OCI-LY7 (cell line): ENCODE data around the gene C1orf56. TPM values are rescaled to one million over a fixed set of nuclear protein-coding genes. Genes with fewer than 3 reads are reported as not detected.

Source experiments
- BruUV-seq: library from RNA; stranded (reverse); fragments of 400-500 nt; replicated peaks from 2 replicates; lab custom pipeline; 2021; lab: Mats Ljungman, UMichigan
- CTCF ChIA-PET: fragments of 300-600 bp; sonication (Branson Sonifier 250); formaldehyde crosslinking; loops from one replicate; lab custom pipeline; 2022; ENCODE audit warnings: antibody characterized with exemption; ENCODE audit not compliant: unreplicated experiment; lab: Charles Lee
- POLR2A ChIA-PET: fragments of 300-600 bp; sonication (Branson Sonifier 250); formaldehyde crosslinking; loops from one replicate; lab custom pipeline; 2022; ENCODE audit warnings: antibody characterized with exemption; lab: Charles Lee
- DNase-seq: peaks from one replicate; pipeline ENCODE4 v3.0.0-alpha.2; 2015; ENCODE audit warnings: low spot score
- H2AFZ ChIP-seq: fragments of 200-600 bp; sonication (generic), shearing (Covaris generic); 2 replicates; pipeline ENCODE4 v1.6.1; 2014; ENCODE audit warnings: mild to moderate bottlenecking, antibody characterized with exemption, low read length, moderate library complexity
- H3K27ac ChIP-seq: fragments of 200-600 bp; sonication (generic); 2 replicates; pipeline ENCODE4 v1.5.1; 2014; ENCODE audit warnings: mixed run types, low read depth, mild to moderate bottlenecking, moderate library complexity, low read length, inconsistent platforms; ENCODE audit not compliant: poor library complexity, severe bottlenecking
- H3K36me3 ChIP-seq: fragments of 200-600 bp; sonication (generic); 2 replicates; pipeline ENCODE4 v1.6.1; 2014; ENCODE audit warnings: mild to moderate bottlenecking, antibody characterized with exemption, low read length, moderate library complexity, mixed read lengths; ENCODE audit not compliant: insufficient read depth
- H3K4me1 ChIP-seq: fragments of 200-600 bp; sonication (generic); 2 replicates; pipeline ENCODE4 v1.5.1; 2014; ENCODE audit warnings: mild to moderate bottlenecking, low read length; ENCODE audit not compliant: insufficient read depth, poor library complexity, severe bottlenecking
- H3K4me2 ChIP-seq: fragments of 200-600 bp; sonication (generic); 2 replicates; pipeline ENCODE4 v1.6.1; 2014; ENCODE audit warnings: mild to moderate bottlenecking, low read length
- H3K4me3 ChIP-seq: fragments of 200-600 bp; sonication (generic); 2 replicates; pipeline ENCODE4 v1.5.1; 2014; ENCODE audit warnings: mild to moderate bottlenecking, low read depth, low read length; ENCODE audit not compliant: poor library complexity, severe bottlenecking
- H3K79me2 ChIP-seq: fragments of 200-600 bp; sonication (generic); 2 replicates; pipeline ENCODE4 v1.6.1; 2016; ENCODE audit warnings: low read depth, mild to moderate bottlenecking, low read length, moderate library complexity, mixed read lengths; ENCODE audit not compliant: insufficient read depth
- H3K9me2 ChIP-seq: fragments of 200-600 bp; sonication (generic); 2 replicates; pipeline ENCODE4 v1.6.1; 2016; ENCODE audit warnings: mild to moderate bottlenecking, low read length, mixed read lengths; ENCODE audit not compliant: insufficient read depth
- H3K9me3 ChIP-seq: fragments of 200-600 bp; sonication (generic); 2 replicates; pipeline ENCODE4 v1.6.1; 2014; ENCODE audit warnings: mild to moderate bottlenecking, mixed run types, low read length, mixed read lengths
- H4K20me1 ChIP-seq: fragments of 200-600 bp; sonication (generic); 2 replicates; pipeline ENCODE4 v1.6.1; 2014; ENCODE audit warnings: mild to moderate bottlenecking, antibody characterized with exemption, low read length, moderate library complexity, mixed read lengths; ENCODE audit not compliant: insufficient read depth
- CTCF ChIP-seq: fragments of 200-600 bp; sonication (generic); conservative IDR thresholded peaks from 2 replicates; pipeline ENCODE4 v1.5.1; 2014; ENCODE audit warnings: mild to moderate bottlenecking, antibody characterized with exemption, low read length, moderate library complexity, mixed read lengths
- EZH2phosphoT487 ChIP-seq: fragments of 200-600 bp; sonication (generic); IDR thresholded peaks from 2 replicates; pipeline ENCODE4 v1.6.1; 2018; ENCODE audit warnings: low read depth, borderline replicate concordance, mild to moderate bottlenecking, mixed run types, antibody characterized with exemption, low read length, moderate library complexity, mixed read lengths
- intact Hi-C: fragments of 100-400 bp; cut with micrococcal nuclease; formaldehyde crosslinking; loops from one replicate; pipeline ENCODE4 v1.10.0; 2022; ENCODE audit not compliant: unreplicated experiment
- total RNA-seq, 2 experiments: library from RNA; depleted of rRNA in 1 of 2; stranded (reverse); fragments of >200 nt in 1 of 2; shearing (Covaris generic) in 1 of 2; gene quantifications; 2 replicates each; pipeline ENCODE4 v1.2.3, GENCODE V29; 2014 to 2022

The C1orf56 gene
- total RNA-seq, 2 experiments from 2014 or later = 0.25 TPM; not detected in 1

GRCh38 chr1:151002051-151002450 is 45.5 kb upstream of the C1orf56 start:
- no TSS peak for BruUV-seq
- H3K4me1 ChIP-seq = peaks cover 42% of the 10 kb centered on the region
- TF ChIP-seq EZH2phosphoT487 (no peak), CTCF (no peak)
- intact Hi-C loops = no loop called here
- CTCF ChIA-PET = no interaction called here
- DNase-seq = no peak
- POLR2A ChIA-PET = no interaction called here
- H3K4me2 ChIP-seq = no peak overlapping the region
- no peak overlapping the region for H3K27ac ChIP-seq
- H3K9me2 ChIP-seq = no peaks in the 10 kb centered on the region
- H3K36me3 ChIP-seq = no peaks in the 10 kb centered on the region
- no peaks in the 10 kb centered on the region for H3K9me3 ChIP-seq
- no peak overlapping the region for H3K4me3 ChIP-seq
- no peak overlapping the region for H2AFZ ChIP-seq
- no peaks in the 10 kb centered on the region for H3K79me2 ChIP-seq
- no peaks in the 10 kb centered on the region for H4K20me1 ChIP-seq

- no TSS peak for BruUV-seq
- DNase-seq = no peak
- H3K9me2 ChIP-seq = no peaks in the 10 kb centered on the region
- H3K9me3 ChIP-seq = no peaks in the 10 kb centered on the region
- intact Hi-C loops = no loop called here
- H3K4me3 ChIP-seq = no peak overlapping the region
- H3K4me2 ChIP-seq = peak overlapping the region; percentile 46
- no peaks in the 10 kb centered on the region for H3K79me2 ChIP-seq
- H3K27ac ChIP-seq = no peak overlapping the region
- TF ChIP-seq EZH2phosphoT487 (no peak), CTCF (no peak)
- H4K20me1 ChIP-seq = no peaks in the 10 kb centered on the region
- POLR2A ChIA-PET = no interaction called here
- H3K4me1 ChIP-seq = peaks cover 48% of the 10 kb centered on the region
- H3K36me3 ChIP-seq = no peaks in the 10 kb centered on the region
- CTCF ChIA-PET = interaction anchor here (1.4 kb wide), 1 partner anchor 187 kb away, joined by 3 read pairs; the partner anchor contains the start of gene VPS72
- no peak overlapping the region for H2AFZ ChIP-seq
Measured at GRCh38 chr1:151002611-151003010, 44.9 kb upstream of the C1orf56 start.

GRCh38 chr1:151003180-151003579 is 44.4 kb upstream of the C1orf56 start:
- POLR2A ChIA-PET = no interaction called here
- no peak for TF ChIP-seq EZH2phosphoT487
- no peak for TF ChIP-seq CTCF
- Histone ChIP-seq H3K4me3 (no peak overlapping the region), H2AFZ (no peak overlapping the region), H3K9me2 (no peaks in the 10 kb centered on the region), H3K9me3 (no peaks in the 10 kb centered on the region), H3K4me1 (peaks cover 52% of the 10 kb centered on the region), H3K27ac (no peak overlapping the region), H3K4me2 (peak overlapping the region; percentile 46), H4K20me1 (no peaks in the 10 kb centered on the region), H3K79me2 (no peaks in the 10 kb centered on the region), H3K36me3 (no peaks in the 10 kb centered on the region)
- no TSS peak for BruUV-seq
- CTCF ChIA-PET = interaction anchor here (1.4 kb wide), 1 partner anchor 186 kb away, joined by 3 read pairs; the partner anchor contains the start of gene VPS72
- intact Hi-C loops = no loop called here
- no peak for DNase-seq
